ENCODE measurements around the gene TSPAN9.
A peak's percentile ranks its signal among the peaks of the same experiment; 100 is the strongest.
"Not testable (repeated sequence)": the region's sequence is repeated elsewhere in the genome, so short reads cannot be mapped to it uniquely, and the experiment has no call there.

Gene TSPAN9

DNA sequence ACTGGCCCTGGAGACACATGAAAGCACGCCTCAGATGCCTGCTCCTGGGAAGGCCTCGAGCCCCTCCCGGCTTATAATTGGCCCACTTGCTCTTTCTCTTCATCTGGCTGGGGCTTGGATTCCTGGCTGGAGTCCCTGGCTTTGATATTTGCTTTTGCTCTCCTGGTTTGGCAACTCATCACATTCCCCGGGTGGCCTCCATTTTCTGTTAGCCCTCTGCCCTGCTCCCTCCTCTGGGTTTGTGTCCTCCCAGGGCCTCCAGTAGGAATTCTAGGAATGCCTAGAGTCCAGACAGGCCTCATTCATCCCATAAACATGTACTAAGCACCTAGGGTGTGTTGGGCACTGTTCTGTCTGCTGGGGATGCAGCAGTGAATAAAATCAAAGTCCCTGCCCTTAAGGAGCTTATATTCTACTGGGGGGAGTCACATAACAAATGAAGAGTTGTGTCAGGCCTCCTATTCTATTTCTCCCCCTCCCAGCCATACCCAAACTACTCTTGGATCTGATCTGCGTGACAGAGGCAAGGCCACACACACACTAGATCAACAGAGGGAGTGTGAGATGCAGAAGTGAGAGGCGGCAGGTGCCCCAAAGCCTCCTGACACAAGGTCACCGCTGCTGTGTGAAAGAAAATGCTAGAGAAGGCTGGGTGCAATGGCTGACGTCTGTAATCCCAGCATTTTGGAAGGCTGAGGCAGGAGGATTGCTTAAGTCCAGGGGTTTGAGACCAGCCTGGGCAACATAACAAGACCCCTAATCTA is 21.3 kb upstream of the TSPAN9 start:
- Mint-ChIP-seq H3K27me3 (peaks cover 12% of the 10 kb centered on the region), H3K4me3 (no peak overlapping the region)

GRCh38 chr12:3061059-3061458 is 16.1 kb upstream of the TSPAN9 start:
- H3K4me3 Mint-ChIP-seq: no peak overlapping the region
- H3K36me3 Mint-ChIP-seq: peaks cover 2% of the 10 kb centered on the region
- H3K9me3 Mint-ChIP-seq: peaks cover 8% of the 10 kb centered on the region
- peaks cover 21% of the 10 kb centered on the region for H3K27me3 Mint-ChIP-seq
- H3K27ac Mint-ChIP-seq: no peak overlapping the region
- no peaks in the 10 kb centered on the region for H3K4me1 Mint-ChIP-seq

More for the DNA sequence above, 21.3 kb upstream of the TSPAN9 start:
- no peaks in the 10 kb centered on the region for H3K9me3 Mint-ChIP-seq
- no peaks in the 10 kb centered on the region for H3K4me1 Mint-ChIP-seq
- H3K27ac Mint-ChIP-seq: no peak overlapping the region
- H3K36me3 Mint-ChIP-seq: no peaks in the 10 kb centered on the region

DNA sequence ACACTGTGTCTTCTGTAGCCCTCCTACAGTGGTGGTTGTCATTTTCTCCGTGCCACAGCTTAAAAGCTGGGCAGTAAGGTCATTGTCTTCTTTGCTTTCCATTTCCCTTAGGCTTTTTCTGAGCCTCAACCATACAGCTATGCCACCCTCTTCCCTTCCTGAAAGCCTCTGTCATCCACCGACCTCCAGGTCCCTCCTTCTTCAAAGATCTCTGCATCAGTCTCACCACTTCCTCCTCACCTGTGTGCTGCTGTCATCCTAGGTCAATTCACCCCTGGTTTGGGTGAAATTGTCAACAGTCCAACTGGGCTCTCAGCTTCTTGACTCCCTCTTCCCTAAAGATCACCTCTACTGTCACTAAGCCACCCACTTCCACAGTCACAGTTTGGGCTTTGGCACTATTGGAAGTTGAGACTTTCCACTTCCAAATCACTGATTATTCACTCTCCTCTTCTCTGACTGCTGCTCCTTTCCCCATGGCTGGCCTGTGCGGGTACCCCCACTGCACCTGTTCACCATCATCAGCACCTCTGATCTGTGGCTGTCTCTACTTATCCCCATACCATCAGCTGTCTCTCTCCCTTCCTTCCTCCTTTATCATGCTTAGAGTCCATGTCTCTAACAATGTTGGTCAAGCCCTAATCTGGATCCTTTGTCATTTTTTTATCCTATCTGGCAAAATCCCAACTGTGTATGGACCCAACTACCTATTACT is 15.5 kb upstream of the TSPAN9 start:
- Mint-ChIP-seq H3K27me3 (peaks cover 21% of the 10 kb centered on the region), H3K27ac (no peak overlapping the region), H3K36me3 (peaks cover 2% of the 10 kb centered on the region), H3K4me3 (no peak overlapping the region), H3K4me1 (no peaks in the 10 kb centered on the region), H3K9me3 (peaks cover 8% of the 10 kb centered on the region)

DNA sequence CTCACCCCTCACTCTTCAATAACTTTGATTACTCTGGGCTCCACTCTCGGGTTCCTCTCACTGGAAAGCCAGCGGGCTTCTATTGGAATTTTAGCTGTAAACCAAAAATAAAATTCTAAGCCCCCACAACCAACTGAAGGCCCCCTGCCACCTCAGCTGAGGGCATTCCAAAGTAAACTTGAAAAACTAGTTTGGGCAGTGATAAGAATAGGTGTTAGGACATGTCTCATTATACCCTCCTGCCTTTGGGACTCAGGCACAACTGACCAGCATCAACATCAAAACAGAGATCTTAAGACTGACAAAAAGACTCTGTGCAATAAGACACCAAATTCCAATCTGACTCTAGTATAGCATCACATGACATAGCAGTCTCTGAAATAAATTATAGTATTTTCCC is 11.9 kb upstream of the TSPAN9 start:
- peaks cover 2% of the 10 kb centered on the region for H3K36me3 Mint-ChIP-seq
- no peaks in the 10 kb centered on the region for H3K4me1 Mint-ChIP-seq
- H3K4me3 Mint-ChIP-seq: no peak overlapping the region
- H3K9me3 Mint-ChIP-seq: peaks cover 8% of the 10 kb centered on the region
- H3K27me3 Mint-ChIP-seq: peaks cover 23% of the 10 kb centered on the region
- no peak overlapping the region for H3K27ac Mint-ChIP-seq

GRCh38 chr12:3065846-3066245 is 11.3 kb upstream of the TSPAN9 start:
- H3K4me3 Mint-ChIP-seq, H3K4me1 Mint-ChIP-seq, H3K9me3 Mint-ChIP-seq, H3K27ac Mint-ChIP-seq, H3K36me3 Mint-ChIP-seq: not testable (repeated sequence)
- H3K27me3 Mint-ChIP-seq: peaks cover 20% of the 10 kb centered on the region

DNA sequence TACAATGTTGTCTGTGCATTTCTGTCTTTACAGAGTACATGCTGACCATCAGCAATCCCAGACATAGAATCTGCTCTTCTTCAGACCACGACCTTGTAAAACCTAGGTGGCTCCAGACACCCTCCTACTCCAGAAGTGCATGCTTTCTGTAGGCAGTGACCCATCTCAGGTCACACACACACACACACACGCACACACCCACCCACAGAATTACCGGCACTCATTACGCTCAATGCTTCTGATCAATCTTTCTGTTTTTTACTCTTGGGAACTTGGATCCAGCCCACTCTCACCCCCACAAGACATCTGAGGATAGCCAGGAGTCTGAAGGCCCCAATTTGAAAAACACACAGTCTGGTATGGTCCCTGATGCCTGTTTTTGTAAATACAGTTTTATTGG is 7.5 kb upstream of the TSPAN9 start:
- H3K4me1 Mint-ChIP-seq: no peaks in the 10 kb centered on the region
- peaks cover 6% of the 10 kb centered on the region for H3K27me3 Mint-ChIP-seq
- no peaks in the 10 kb centered on the region for H3K9me3 Mint-ChIP-seq
- H3K4me3 Mint-ChIP-seq: no peak overlapping the region
- H3K36me3 Mint-ChIP-seq: no peaks in the 10 kb centered on the region
- no peak overlapping the region for H3K27ac Mint-ChIP-seq

DNA sequence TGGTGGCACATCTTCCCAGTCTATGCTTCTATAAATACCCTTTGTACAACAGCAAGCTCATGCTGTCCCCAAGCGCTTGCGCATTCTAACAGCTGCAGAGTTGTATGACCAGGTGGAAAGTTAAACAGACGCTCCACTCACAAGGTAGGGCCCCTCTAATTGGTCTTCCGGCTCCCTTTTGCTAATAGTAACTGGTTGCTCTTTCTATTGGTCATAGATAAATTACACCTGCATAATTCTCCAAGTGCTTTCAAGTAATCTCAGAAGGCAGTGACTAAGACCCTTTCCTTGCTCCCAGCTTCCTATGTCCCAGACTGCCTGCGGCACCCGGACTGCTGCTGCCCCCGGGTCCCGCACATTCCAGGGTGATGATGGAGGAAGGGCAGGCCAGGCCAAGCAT is 6.1 kb upstream of the TSPAN9 start:
- Mint-ChIP-seq H3K36me3 (no peaks in the 10 kb centered on the region), H3K4me3 (no peak overlapping the region), H3K9me3 (no peaks in the 10 kb centered on the region)

DNA sequence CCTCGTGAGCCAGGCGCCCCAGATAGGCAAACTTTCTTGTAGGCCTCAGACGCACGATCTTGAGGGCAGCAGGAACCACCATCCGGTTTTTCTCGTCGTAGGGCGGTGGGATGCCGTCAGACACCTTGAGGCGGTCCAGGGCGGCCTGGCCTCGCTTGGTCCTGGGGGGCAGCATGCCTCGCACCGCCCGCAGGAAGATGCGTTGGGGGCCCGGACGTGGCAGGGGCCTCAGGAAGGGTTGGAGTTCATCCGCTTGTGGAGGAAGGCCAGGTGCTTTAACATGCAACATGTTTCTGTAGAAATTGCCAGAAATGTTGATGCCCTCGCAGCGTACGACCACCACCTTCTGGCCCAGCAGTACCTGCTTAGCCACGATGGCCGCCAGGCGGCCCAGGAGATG is 5.5 kb upstream of the TSPAN9 start:
- Mint-ChIP-seq H3K9me3 (no peaks in the 10 kb centered on the region), H3K4me1 (peaks cover 5% of the 10 kb centered on the region), H3K4me3 (no peak overlapping the region), H3K36me3 (no peaks in the 10 kb centered on the region), H3K27ac (no peak overlapping the region), H3K27me3 (peaks cover 4% of the 10 kb centered on the region)

More for the DNA sequence above, 6.1 kb upstream of the TSPAN9 start:
- H3K27me3 Mint-ChIP-seq: peaks cover 6% of the 10 kb centered on the region
- no peak overlapping the region for H3K27ac Mint-ChIP-seq
- H3K4me1 Mint-ChIP-seq: peaks cover 3% of the 10 kb centered on the region

- H3K4me3 Mint-ChIP-seq: no peak overlapping the region
- H3K27ac Mint-ChIP-seq: no peak overlapping the region
- H3K9me3 Mint-ChIP-seq: no peaks in the 10 kb centered on the region
- H3K4me1 Mint-ChIP-seq: peaks cover 12% of the 10 kb centered on the region
- no peaks in the 10 kb centered on the region for H3K27me3 Mint-ChIP-seq
- H3K36me3 Mint-ChIP-seq: no peaks in the 10 kb centered on the region
Measured at GRCh38 chr12:3073438-3074250, 3.5 kb upstream of the TSPAN9 start.

DNA sequence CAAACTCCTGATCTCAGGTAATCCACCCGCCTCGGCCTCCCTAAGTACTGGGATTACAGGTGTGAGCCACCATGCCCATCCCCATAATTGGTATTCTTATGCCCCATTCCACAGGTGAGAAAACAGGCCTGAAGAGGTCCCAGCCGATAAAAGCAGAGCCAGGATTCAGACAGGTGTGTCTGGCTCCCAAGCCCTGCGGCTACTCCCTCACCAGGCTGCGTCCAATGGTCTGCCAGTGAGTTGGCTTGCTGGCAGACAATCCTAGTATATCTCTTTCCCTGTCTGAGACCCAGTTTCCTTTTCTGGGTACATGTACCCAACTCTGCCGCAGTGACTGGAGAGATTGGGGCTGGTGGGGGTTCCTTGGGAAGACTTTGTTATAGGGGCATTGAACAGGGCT is 1.9 kb upstream of the TSPAN9 start:
- H3K36me3 Mint-ChIP-seq: no peaks in the 10 kb centered on the region
- peaks cover 12% of the 10 kb centered on the region for H3K4me1 Mint-ChIP-seq
- H3K27ac Mint-ChIP-seq: no peak overlapping the region
- no peak overlapping the region for H3K4me3 Mint-ChIP-seq
- H3K27me3 Mint-ChIP-seq: no peaks in the 10 kb centered on the region
- no peaks in the 10 kb centered on the region for H3K9me3 Mint-ChIP-seq

GRCh38 chr12:3077572-3078081 is 448 bp downstream of the TSPAN9 start:
- H3K27ac Mint-ChIP-seq: no peak overlapping the region

DNA sequence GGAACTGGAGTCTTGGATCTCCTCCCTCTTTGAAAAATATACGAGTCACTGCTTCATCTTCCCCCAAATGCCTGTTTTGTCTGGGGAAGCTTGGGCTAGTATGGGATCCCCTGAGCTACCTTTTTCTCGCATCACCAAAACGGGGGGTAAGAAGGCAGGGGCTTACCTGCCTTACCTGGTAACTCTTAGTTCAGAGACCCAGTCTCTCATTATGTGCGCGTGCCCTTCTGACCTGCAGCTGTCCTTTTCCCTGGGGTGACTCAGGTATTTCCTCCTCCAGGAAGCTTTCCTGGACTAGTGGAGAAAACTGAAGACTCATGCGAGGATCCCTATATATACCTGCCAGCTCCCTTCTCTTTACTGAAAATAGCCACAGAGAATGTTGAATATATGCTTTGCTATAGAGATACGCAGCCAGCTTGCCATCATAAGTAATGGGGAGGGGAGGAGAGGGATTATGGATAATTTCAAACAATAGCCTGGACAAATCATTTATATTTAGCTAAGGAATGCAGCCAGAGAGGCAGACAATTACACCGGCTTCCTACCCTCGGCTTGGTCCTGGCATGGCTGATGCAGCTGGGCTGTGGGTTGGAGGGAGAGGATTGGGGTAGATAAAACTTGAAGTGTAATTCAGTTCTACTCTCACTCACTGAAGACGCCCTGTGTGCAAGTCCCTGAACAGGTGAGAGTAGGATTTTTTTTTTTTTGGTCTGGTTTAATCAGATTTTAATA is 1.1 kb downstream of the TSPAN9 start:
- H3K36me3 Mint-ChIP-seq: no peaks in the 10 kb centered on the region
- H3K9me3 Mint-ChIP-seq: no peaks in the 10 kb centered on the region
- no peak overlapping the region for H3K27ac Mint-ChIP-seq
- no peaks in the 10 kb centered on the region for H3K27me3 Mint-ChIP-seq
- peak overlapping the region; percentile 81 for H3K4me3 Mint-ChIP-seq
- H3K4me1 Mint-ChIP-seq: peaks cover 12% of the 10 kb centered on the region

More at GRCh38 chr12:3077572-3078081, 448 bp downstream of the TSPAN9 start:
- peaks cover 12% of the 10 kb centered on the region for H3K4me1 Mint-ChIP-seq
- no peaks in the 10 kb centered on the region for H3K9me3 Mint-ChIP-seq
- H3K27me3 Mint-ChIP-seq: no peaks in the 10 kb centered on the region
- peak overlapping the region; percentile 81 for H3K4me3 Mint-ChIP-seq
- no peaks in the 10 kb centered on the region for H3K36me3 Mint-ChIP-seq

DNA sequence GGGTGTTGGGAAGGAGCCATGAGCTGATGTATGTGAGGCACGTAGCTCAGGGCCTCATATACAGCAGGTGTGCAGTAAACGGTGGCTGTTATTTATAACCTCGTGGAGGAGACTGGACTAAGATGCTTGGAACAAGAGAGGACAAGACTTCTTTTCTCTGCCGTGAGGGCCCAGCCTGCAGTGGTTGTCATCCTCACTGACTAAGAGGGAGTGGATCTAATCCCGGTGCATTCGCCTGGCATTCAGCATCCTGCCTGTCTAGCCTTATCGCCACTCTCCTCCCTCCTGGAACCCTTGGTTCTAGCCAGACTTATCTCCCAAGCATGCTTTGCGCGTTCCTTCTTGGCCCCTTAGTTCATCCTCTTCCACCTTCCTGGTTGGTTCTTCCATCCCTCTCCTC is 3.9 kb downstream of the TSPAN9 start:
- no peaks in the 10 kb centered on the region for H3K36me3 Mint-ChIP-seq
- no peaks in the 10 kb centered on the region for H3K27me3 Mint-ChIP-seq
- H3K9me3 Mint-ChIP-seq: no peaks in the 10 kb centered on the region
- H3K27ac Mint-ChIP-seq: no peak overlapping the region
- peaks cover 9% of the 10 kb centered on the region for H3K4me1 Mint-ChIP-seq
- no peak overlapping the region for H3K4me3 Mint-ChIP-seq

- no peaks in the 10 kb centered on the region for H3K36me3 Mint-ChIP-seq
- H3K4me3 Mint-ChIP-seq: no peak overlapping the region
- peaks cover 7% of the 10 kb centered on the region for H3K4me1 Mint-ChIP-seq
- no peak overlapping the region for H3K27ac Mint-ChIP-seq
- H3K27me3 Mint-ChIP-seq: no peaks in the 10 kb centered on the region
- H3K9me3 Mint-ChIP-seq: no peaks in the 10 kb centered on the region
Measured at GRCh38 chr12:3081886-3082285, 4.7 kb downstream of the TSPAN9 start.

- H3K36me3 Mint-ChIP-seq: no peaks in the 10 kb centered on the region
- H3K27me3 Mint-ChIP-seq: no peaks in the 10 kb centered on the region
- peaks cover 1% of the 10 kb centered on the region for H3K4me1 Mint-ChIP-seq
- H3K4me3 Mint-ChIP-seq: no peak overlapping the region
- no peaks in the 10 kb centered on the region for H3K9me3 Mint-ChIP-seq
- no peak overlapping the region for H3K27ac Mint-ChIP-seq
Measured at GRCh38 chr12:3083241-3083920, 6.2 kb downstream of the TSPAN9 start.
